ENCODE results near the gene FBXO15.
A peak's percentile ranks its signal among the peaks of the same experiment; 100 is the strongest.

FBXO15 gene

GRCh38 chr18:74173434-74173750 lies 25.8 kb upstream of the FBXO15 start:
- TF ChIP-seq CTCF (IDR thresholded peaks at IDR 0.05; ENCODE audit: insufficient read depth, low read depth, low read length, missing control alignments): no peak
- no peak for DNase-seq (ENCODE audit: low read depth)
- no peak overlapping the region for H3K4me3 ChIP-seq (ENCODE audit: low read length)

- TF ChIP-seq CTCF (IDR thresholded peaks at IDR 0.05; ENCODE audit: insufficient read depth, low read depth, low read length, missing control alignments): no peak
- no peak overlapping the region for H3K4me3 ChIP-seq (ENCODE audit: low read length)
- DNase-seq (ENCODE audit: low read depth): no peak
Measured at GRCh38 chr18:74172697-74173433, 25.2 kb upstream of the FBXO15 start.

GRCh38 chr18:74171910-74172606 lies 24.4 kb upstream of the FBXO15 start:
- TF ChIP-seq CTCF (IDR thresholded peaks at IDR 0.05; ENCODE audit: insufficient read depth, low read depth, low read length, missing control alignments): no peak
- DNase-seq (ENCODE audit: low read depth): no peak
- no peak overlapping the region for H3K4me3 ChIP-seq (ENCODE audit: low read length)

GRCh38 chr18:74166386-74166785 lies 18.8 kb upstream of the FBXO15 start:
- TF ChIP-seq CTCF (IDR thresholded peaks at IDR 0.05; ENCODE audit: insufficient read depth, low read depth, low read length, missing control alignments): no peak
- H3K4me3 ChIP-seq (ENCODE audit: low read length): no peak overlapping the region
- DNase-seq (ENCODE audit: low read depth): no peak

- no peak overlapping the region for H3K4me3 ChIP-seq (ENCODE audit: low read length)
- peak; percentile 37 for TF ChIP-seq CTCF (IDR thresholded peaks at IDR 0.05; ENCODE audit: insufficient read depth, low read depth, low read length, missing control alignments)
- DNase-seq (ENCODE audit: low read depth): peak; percentile 88
Measured at GRCh38 chr18:74163019-74163660, 15.5 kb upstream of the FBXO15 start.

GRCh38 chr18:74155276-74155675 lies 7.6 kb upstream of the FBXO15 start:
- DNase-seq (ENCODE audit: low read depth): no peak
- no peak for TF ChIP-seq CTCF (IDR thresholded peaks at IDR 0.05; ENCODE audit: insufficient read depth, low read depth, low read length, missing control alignments)
- H3K4me3 ChIP-seq (ENCODE audit: low read length): no peak overlapping the region

Data from epithelial cell of esophagus (primary cell).